Transverse colon (tissue), 4 donors: ENCODE measurements around the gene CYB561.
A peak's percentile ranks its signal among the peaks of the same experiment; 100 is the strongest.

ENCODE experiments used
- CTCF ChIP-seq, 5 experiments: fragments of 200-600 bp in 3 of 5; fragments of 450-650 bp in 2 of 5; sonication (generic) in 3 of 5; IDR thresholded peaks; 1 replicate in 2 of 5; 2 replicates in 3 of 5; pipeline ENCODE4 v1.5.1; 2016 to 2017; ENCODE audit warnings: antibody characterized with exemption in 5 of 5, inconsistent platforms in 3 of 5, mild to moderate bottlenecking in 2 of 5, moderate library complexity in 1 of 5
- POLR2A ChIP-seq: fragments of 450-650 bp; IDR thresholded peaks from one replicate; pipeline ENCODE4 v1.6.1; 2016; ENCODE audit warnings: antibody characterized with exemption, mild to moderate bottlenecking, moderate library complexity
- POLR2AphosphoS5 ChIP-seq, 3 donors: sonication (generic); formaldehyde crosslinking; IDR thresholded peaks; one replicate each; pipeline ENCODE4 v1.6.1; 2016; ENCODE audit warnings: antibody characterized with exemption in 3 of 3

DNA sequence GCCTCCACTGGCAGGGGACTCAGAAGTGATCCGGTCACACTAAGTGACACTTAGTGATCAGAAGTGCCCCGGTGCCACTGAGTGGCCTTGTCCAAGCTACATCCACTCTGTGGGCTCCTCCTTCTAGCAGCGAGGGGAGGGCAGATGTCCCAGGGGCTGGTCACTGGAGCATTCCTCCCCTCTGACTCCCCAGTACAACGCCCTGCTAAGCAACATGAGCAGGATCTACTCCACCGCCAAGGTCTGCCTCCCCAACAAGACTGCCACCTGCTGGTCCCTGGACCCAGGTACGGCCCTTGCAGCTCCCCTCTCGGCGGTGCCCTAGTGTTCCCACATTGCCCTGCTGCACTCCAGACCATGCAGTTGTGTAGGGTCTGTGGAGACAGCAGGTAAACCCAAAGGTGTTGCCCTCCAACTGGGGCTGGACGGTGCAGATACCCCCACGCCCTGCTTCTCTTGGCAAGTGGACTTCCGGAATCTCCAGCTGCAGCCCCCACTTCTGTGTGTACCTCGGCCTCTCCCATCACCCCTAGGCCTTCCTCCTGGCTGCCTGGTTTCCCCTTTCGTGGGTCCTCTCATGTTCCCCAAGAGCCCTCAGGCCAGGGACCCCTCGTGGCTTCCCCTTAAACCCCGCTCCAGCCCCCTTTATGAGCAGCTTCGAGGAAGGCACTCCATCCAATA, 32.8 kb upstream of the CYB561 start:
- TF ChIP-seq CTCF (IDR thresholded peaks at IDR 0.05) (peak; percentile 58 to 85 (median 79)), POLR2A (no peak), POLR2AphosphoS5 (IDR thresholded peaks at IDR 0.05) (peak in 1 of 3 donors; percentile 18)
